Fibroblast of lung (primary cell): ENCODE data around the gene PABPC1L.

Experiments
- EZH2 ChIP-seq: IDR thresholded peaks from 2 replicates; pipeline ENCODE4 v1.5.1; 2012; ENCODE audit warnings: low read length, control low read depth, mild to moderate bottlenecking; ENCODE audit errors: missing control alignments
- TF ChIP-seq, protein P1 (sequence below), 2 donors: IDR thresholded peaks in 1 of 2; conservative IDR thresholded peaks in 1 of 2; 1 replicate in 1 of 2; 2 replicates in 1 of 2; pipeline ENCODE4 v1.5.1; 2011 to 2012; ENCODE audit warnings: low read length in 2 of 2, control low read depth in 1 of 2, inconsistent platforms in 1 of 2, low read depth in 1 of 2, mild to moderate bottlenecking in 1 of 2

DNA sequence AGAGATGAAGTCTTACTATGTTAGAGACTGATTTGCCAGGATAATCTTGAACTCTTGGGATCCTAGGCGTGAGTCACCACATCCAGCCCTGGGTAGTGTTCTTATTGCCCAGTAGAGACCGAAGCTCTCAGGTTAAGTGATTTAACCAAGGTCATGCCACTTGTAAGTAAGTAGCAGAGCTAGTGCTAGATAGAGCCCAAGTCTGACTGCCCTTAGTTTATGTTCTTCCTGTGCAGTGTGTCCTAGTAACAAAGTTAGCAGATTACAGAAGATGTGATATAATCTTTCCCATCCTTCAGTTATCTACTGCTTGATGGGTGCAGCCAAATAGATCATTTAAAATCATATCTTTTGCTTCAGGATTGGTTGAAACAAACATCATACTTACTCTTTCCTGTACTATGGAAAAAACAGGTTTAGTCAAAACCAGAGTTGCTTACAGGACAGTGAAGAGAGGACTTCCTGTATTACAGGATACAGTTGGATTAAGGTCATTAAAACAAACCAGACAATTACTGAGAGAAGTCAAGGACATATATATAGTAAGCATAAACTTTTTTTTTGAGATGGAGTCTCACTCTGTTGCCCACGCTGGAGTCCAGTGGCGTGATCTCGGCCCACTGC is 9.5 kb upstream of the PABPC1L start:
- TF ChIP-seq, protein P1, sequence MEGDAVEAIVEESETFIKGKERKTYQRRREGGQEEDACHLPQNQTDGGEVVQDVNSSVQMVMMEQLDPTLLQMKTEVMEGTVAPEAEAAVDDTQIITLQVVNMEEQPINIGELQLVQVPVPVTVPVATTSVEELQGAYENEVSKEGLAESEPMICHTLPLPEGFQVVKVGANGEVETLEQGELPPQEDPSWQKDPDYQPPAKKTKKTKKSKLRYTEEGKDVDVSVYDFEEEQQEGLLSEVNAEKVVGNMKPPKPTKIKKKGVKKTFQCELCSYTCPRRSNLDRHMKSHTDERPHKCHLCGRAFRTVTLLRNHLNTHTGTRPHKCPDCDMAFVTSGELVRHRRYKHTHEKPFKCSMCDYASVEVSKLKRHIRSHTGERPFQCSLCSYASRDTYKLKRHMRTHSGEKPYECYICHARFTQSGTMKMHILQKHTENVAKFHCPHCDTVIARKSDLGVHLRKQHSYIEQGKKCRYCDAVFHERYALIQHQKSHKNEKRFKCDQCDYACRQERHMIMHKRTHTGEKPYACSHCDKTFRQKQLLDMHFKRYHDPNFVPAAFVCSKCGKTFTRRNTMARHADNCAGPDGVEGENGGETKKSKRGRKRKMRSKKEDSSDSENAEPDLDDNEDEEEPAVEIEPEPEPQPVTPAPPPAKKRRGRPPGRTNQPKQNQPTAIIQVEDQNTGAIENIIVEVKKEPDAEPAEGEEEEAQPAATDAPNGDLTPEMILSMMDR (conservative IDR thresholded peaks at IDR 0.05 in 1 of 2, IDR thresholded peaks at IDR 0.05 in 1 of 2; ENCODE audit: low read depth in 1 of 2, low read length in 2 of 2), result no peak
- TF ChIP-seq EZH2, result no peak
